ENCODE results near the gene CCDC172.

The CCDC172 gene

GRCh38 chr10:116324227-116324950 lies at the start of gene CCDC172:
Gene CCDC172, plus strand, starts transcription at chr10:116324448. Its CDS starts 564 bp downstream, at chr10:116325012.
- H4K20me1 ChIP-seq (ENCODE audit: insufficient read depth, low read length, poor library complexity, severe bottlenecking) = no peaks in the 10 kb centered on the region
- peaks cover 35% of the 10 kb centered on the region for H3K4me1 ChIP-seq (ENCODE audit: insufficient read depth, low read length, poor library complexity, severe bottlenecking)
- TF ChIP-seq CTCF (conservative IDR thresholded peaks at IDR 0.05; ENCODE audit: low read length) (no peak), EZH2phosphoT487 (IDR thresholded peaks at IDR 0.05; ENCODE audit: borderline replicate concordance) (no peak)
- H3K9me2 ChIP-seq (replicated peaks; ENCODE audit: low read depth, low read length) = no peaks in the 10 kb centered on the region
- peak within 1 kb of the TSS; percentile 47 for H3K4me2 ChIP-seq (ENCODE audit: low read depth, low read length, poor library complexity, severe bottlenecking)
- H3K36me3 ChIP-seq (ENCODE audit: insufficient read depth, low read length) = no peaks in the 10 kb centered on the region
- H3K4me3 ChIP-seq (ENCODE audit: low read length, poor library complexity, severe bottlenecking) = no peak within 1 kb of the TSS
- no peak within 1 kb of the TSS for H2AFZ ChIP-seq (ENCODE audit: low read length)
- no peaks in the 10 kb centered on the region for H3F3A ChIP-seq (ENCODE audit: low read depth)
- no peak within 1 kb of the TSS for H3K9ac ChIP-seq (ENCODE audit: low read depth, low read length, poor library complexity, severe bottlenecking)
- H3K27me3 ChIP-seq (ENCODE audit: insufficient read depth, low read length, poor library complexity, severe bottlenecking) = no peaks in the 10 kb centered on the region
- H3K9me3 ChIP-seq (ENCODE audit: insufficient read depth, low read depth, low read length) = no peaks in the 10 kb centered on the region
- no peaks in the 10 kb centered on the region for H3K79me2 ChIP-seq (ENCODE audit: insufficient read depth, low read length)

- H4K20me1 ChIP-seq (ENCODE audit: insufficient read depth, low read length, poor library complexity, severe bottlenecking) = no peaks in the 10 kb centered on the region
- no peak overlapping the region for H3K4me3 ChIP-seq (ENCODE audit: low read length, poor library complexity, severe bottlenecking)
- TF ChIP-seq EZH2phosphoT487 (IDR thresholded peaks at IDR 0.05; ENCODE audit: borderline replicate concordance) (no peak), CTCF (conservative IDR thresholded peaks at IDR 0.05; ENCODE audit: low read length) (no peak)
- H3K79me2 ChIP-seq (ENCODE audit: insufficient read depth, low read length) = peaks cover 14% of the 10 kb centered on the region; the same call in 1 of the 2 replicates
- H3K4me2 ChIP-seq (ENCODE audit: low read depth, low read length, poor library complexity, severe bottlenecking) = no peak overlapping the region
- no peak overlapping the region for H2AFZ ChIP-seq (ENCODE audit: low read length)
- no peaks in the 10 kb centered on the region for H3F3A ChIP-seq (ENCODE audit: low read depth)
- H3K9ac ChIP-seq (ENCODE audit: low read depth, low read length, poor library complexity, severe bottlenecking) = no peak overlapping the region
- no peaks in the 10 kb centered on the region for H3K36me3 ChIP-seq (ENCODE audit: insufficient read depth, low read length)
- H3K9me3 ChIP-seq (ENCODE audit: insufficient read depth, low read depth, low read length) = no peaks in the 10 kb centered on the region
- H3K4me1 ChIP-seq (ENCODE audit: insufficient read depth, low read length, poor library complexity, severe bottlenecking) = no peaks in the 10 kb centered on the region
- no peaks in the 10 kb centered on the region for H3K9me2 ChIP-seq (replicated peaks; ENCODE audit: low read depth, low read length)
- H3K27me3 ChIP-seq (ENCODE audit: insufficient read depth, low read length, poor library complexity, severe bottlenecking) = no peaks in the 10 kb centered on the region
Observed at GRCh38 chr10:116276981-116277380, 47.3 kb upstream of the CCDC172 start.

- no peaks in the 10 kb centered on the region for H3K9me2 ChIP-seq (replicated peaks; ENCODE audit: low read depth, low read length)
- H3K4me1 ChIP-seq (ENCODE audit: insufficient read depth, low read length, poor library complexity, severe bottlenecking) = no peaks in the 10 kb centered on the region
Observed at GRCh38 chr10:116278846-116279245, 45.4 kb upstream of the CCDC172 start.

More at GRCh38 chr10:116278846-116279245, 45.4 kb upstream of the CCDC172 start:
- Histone ChIP-seq H3K4me2 (ENCODE audit: low read depth, low read length, poor library complexity, severe bottlenecking) (no peak overlapping the region), H3K36me3 (ENCODE audit: insufficient read depth, low read length) (no peaks in the 10 kb centered on the region), H3K79me2 (ENCODE audit: insufficient read depth, low read length) (no peaks in the 10 kb centered on the region), H3K27me3 (ENCODE audit: insufficient read depth, low read length, poor library complexity, severe bottlenecking) (no peaks in the 10 kb centered on the region), H3K9ac (ENCODE audit: low read depth, low read length, poor library complexity, severe bottlenecking) (no peak overlapping the region), H3K4me3 (ENCODE audit: low read length, poor library complexity, severe bottlenecking) (no peak overlapping the region), H3K9me3 (ENCODE audit: insufficient read depth, low read depth, low read length) (no peaks in the 10 kb centered on the region), H4K20me1 (ENCODE audit: insufficient read depth, low read length, poor library complexity, severe bottlenecking) (no peaks in the 10 kb centered on the region), H2AFZ (ENCODE audit: low read length) (no peak overlapping the region), H3F3A (ENCODE audit: low read depth) (no peaks in the 10 kb centered on the region)
- TF ChIP-seq CTCF (conservative IDR thresholded peaks at IDR 0.05; ENCODE audit: low read length) = no peak
- no peak for TF ChIP-seq EZH2phosphoT487 (IDR thresholded peaks at IDR 0.05; ENCODE audit: borderline replicate concordance)
